ENCODE measurements around the gene GLDN.

The GLDN gene

DNA sequence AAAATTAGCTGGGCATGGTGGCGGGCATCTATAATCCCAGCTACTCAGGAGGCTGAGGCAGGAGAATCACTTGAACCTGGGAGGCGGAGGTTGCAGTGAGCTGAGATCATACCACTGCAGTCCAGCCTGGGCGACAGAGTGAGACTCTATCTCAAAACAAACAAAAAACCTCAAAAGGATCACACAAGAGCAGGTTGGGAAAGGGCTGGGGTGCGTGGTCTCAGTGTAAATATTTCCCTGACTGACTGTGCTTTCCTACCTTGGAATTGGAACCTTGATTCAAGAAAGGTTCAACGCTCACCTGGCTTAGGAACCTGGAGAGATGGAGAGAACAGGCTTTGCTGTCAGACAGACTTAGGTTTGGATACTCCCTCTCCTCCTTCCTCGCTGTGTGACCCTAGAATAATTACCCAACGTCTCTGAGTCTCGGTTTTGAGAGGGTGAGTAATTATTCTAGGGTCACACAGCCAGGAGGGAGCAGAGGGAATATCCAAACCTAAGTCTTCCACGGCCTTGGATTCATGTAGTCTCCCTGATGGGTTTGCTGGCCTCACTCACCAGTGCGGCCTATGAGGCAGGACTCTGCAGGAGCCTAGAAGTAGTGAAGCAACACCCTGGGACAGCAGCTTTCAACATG, 27.7 kb upstream of the GLDN start:
- DNase-seq (ENCODE audit: insufficient read length), result no peak
- TF ChIP-seq POLR2A (IDR thresholded peaks at IDR 0.05; ENCODE audit: low read depth, low read length) (no peak), POLR2AphosphoS5 (IDR thresholded peaks at IDR 0.05; ENCODE audit: low read depth, low read length) (no peak), TAF1 (IDR thresholded peaks at IDR 0.05; ENCODE audit: borderline replicate concordance, low read depth, low read length) (no peak)
- no peak for FAIRE-seq

DNA sequence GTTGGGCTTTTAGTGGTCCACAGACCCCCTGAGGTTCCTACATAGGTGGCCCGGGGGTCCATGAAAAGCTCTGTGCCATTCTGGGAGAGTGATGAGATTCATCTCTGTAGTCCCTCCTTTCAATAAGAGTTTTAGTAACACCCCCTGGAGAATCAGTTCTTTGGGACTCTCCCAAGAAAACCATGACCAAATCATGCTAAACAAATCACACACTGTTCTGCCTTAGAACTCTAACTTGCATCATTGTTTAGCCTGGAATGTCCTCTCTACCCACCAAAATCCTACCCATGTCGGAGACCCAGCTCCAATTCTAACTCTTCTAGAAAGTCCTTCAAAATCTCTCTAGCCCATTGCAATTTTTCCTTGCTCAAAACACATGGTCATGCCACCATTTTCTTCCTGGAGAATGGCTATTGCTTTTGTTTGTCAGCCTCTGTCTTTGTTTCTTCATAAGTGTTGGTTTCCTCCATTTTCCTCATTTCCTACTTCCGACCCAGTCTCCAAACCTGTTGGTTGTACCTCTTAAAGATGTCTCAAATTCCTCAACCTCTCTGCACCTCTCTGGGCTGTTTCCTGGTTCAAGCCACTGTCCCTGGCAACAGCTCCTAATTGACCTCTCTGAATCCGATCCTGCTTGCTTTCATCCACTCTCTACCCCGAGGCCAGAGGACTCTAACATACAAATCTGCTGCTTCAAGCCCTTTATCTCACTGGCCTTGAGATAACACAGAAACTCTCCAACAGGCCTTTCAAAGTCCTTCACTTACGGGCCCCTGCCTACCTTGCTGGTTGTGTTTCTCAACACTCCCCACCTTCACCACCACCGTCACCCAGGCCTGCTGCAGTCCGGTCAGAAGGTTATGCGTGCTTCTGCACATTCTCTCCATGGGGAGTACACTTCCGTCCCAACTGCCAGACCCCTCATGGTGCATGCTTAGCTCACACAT, 26.8 kb upstream of the GLDN start:
- no peak for TF ChIP-seq POLR2A (IDR thresholded peaks at IDR 0.05; ENCODE audit: low read depth, low read length)
- no peak for TF ChIP-seq POLR2AphosphoS5 (IDR thresholded peaks at IDR 0.05; ENCODE audit: low read depth, low read length)
- no peak for TF ChIP-seq TAF1 (IDR thresholded peaks at IDR 0.05; ENCODE audit: borderline replicate concordance, low read depth, low read length)
- DNase-seq (ENCODE audit: insufficient read length) (no peak), FAIRE-seq (no peak)

- no peak for FAIRE-seq
- TF ChIP-seq POLR2AphosphoS5 (IDR thresholded peaks at IDR 0.05; ENCODE audit: low read depth, low read length), result no peak
- TF ChIP-seq TAF1 (IDR thresholded peaks at IDR 0.05; ENCODE audit: borderline replicate concordance, low read depth, low read length), result no peak
- TF ChIP-seq POLR2A (IDR thresholded peaks at IDR 0.05; ENCODE audit: low read depth, low read length), result no peak
- no peak for DNase-seq (ENCODE audit: insufficient read length)
These were observed 25.7 kb upstream of the GLDN start for GRCh38 chr15:51315726-51316125.

GRCh38 chr15:51316636-51317035, 24.8 kb upstream of the GLDN start:
- TF ChIP-seq POLR2AphosphoS5 (IDR thresholded peaks at IDR 0.05; ENCODE audit: low read depth, low read length) (no peak), POLR2A (IDR thresholded peaks at IDR 0.05; ENCODE audit: low read depth, low read length) (no peak), TAF1 (IDR thresholded peaks at IDR 0.05; ENCODE audit: borderline replicate concordance, low read depth, low read length) (no peak)
- no peak for DNase-seq (ENCODE audit: insufficient read length)
- no peak for FAIRE-seq

DNA sequence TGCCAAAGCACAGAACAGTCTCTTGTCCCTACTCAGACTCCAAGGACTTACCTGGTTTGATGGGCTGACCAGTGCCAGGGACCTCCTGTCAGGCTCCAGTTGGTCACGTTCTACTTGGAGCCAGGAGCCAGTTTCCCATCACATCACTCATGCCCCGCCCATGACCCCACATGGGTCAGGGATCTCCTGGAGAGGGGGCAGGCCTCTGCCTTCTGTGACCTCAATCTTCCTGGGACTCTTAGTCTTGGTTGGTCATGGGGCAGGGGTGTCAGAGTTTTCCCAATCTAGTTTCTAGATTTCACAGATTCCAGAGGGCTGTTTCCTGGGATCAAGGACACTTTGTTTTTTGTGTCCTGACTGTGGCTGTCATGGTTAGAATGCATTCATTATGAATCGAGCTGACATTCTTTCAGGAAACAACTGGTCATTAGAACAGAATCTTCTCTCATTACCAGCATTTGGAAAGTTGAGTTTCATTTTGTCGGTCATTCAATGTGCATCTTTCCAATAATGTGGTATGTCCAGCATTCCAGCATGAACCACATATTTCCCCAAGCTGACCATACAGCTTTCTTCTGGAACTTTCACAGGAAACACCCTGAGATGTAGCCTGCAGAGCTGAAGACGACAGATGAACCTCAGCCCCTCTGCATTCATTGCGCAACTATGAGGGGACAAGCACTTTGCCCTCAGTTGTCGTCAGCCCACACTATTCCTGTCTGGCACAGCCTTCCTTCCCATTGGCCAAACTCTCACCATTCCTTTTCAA, 22.9 kb upstream of the GLDN start:
- no peak for FAIRE-seq
- no peak for TF ChIP-seq POLR2AphosphoS5 (IDR thresholded peaks at IDR 0.05; ENCODE audit: low read depth, low read length)
- TF ChIP-seq POLR2A (IDR thresholded peaks at IDR 0.05; ENCODE audit: low read depth, low read length), result no peak
- no peak for TF ChIP-seq TAF1 (IDR thresholded peaks at IDR 0.05; ENCODE audit: borderline replicate concordance, low read depth, low read length)
- DNase-seq (ENCODE audit: insufficient read length), result no peak

GRCh38 chr15:51319539-51319938, 21.9 kb upstream of the GLDN start:
- DNase-seq (ENCODE audit: insufficient read length) (no peak), FAIRE-seq (no peak)
- TF ChIP-seq POLR2AphosphoS5 (IDR thresholded peaks at IDR 0.05; ENCODE audit: low read depth, low read length) (no peak), TAF1 (IDR thresholded peaks at IDR 0.05; ENCODE audit: borderline replicate concordance, low read depth, low read length) (no peak), POLR2A (IDR thresholded peaks at IDR 0.05; ENCODE audit: low read depth, low read length) (no peak)

DNA sequence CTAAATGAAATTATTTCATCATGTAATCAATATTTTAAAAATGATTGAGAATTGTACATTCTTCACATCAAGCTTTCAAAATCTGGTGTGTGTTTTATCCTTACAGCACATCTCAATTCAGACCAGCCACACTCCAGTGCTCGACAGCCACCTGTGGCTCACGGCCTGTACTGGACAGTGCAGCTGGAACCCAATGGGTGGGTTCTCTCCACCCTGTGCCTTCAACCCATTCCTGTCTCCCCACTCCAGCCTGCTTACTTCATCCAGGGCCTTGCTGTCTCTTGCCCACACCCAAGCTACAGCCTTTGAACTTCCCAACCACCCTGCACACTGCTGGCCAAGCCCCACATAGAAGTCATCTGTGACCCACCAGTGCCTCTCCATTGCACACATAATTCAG, 20.6 kb upstream of the GLDN start:
- no peak for TF ChIP-seq POLR2AphosphoS5 (IDR thresholded peaks at IDR 0.05; ENCODE audit: low read depth, low read length)
- DNase-seq (ENCODE audit: insufficient read length) (no peak), FAIRE-seq (no peak)

DNA sequence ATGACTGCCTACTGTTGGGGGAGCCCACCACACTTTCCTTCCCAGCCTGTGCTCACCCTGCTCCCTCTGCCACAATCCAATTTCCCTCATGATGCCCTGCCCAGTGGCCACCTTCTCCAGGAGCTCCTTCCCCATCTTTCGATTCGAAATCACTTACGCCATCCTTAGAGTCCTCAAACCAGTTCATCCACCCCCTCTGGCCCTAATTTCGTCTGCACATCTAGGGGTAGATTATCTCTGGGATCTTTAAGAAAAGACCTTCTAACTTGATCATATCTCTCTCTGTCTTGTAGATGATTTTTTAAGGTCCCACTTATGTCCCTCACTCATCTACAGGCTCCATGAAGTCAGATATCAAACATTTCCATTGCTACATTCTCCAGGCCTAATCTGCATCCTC, 20.1 kb upstream of the GLDN start:
- FAIRE-seq (no peak), DNase-seq (ENCODE audit: insufficient read length) (no peak)
- TF ChIP-seq TAF1 (IDR thresholded peaks at IDR 0.05; ENCODE audit: borderline replicate concordance, low read depth, low read length), result no peak
- TF ChIP-seq POLR2A (IDR thresholded peaks at IDR 0.05; ENCODE audit: low read depth, low read length), result no peak
- TF ChIP-seq POLR2AphosphoS5 (IDR thresholded peaks at IDR 0.05; ENCODE audit: low read depth, low read length), result no peak

GRCh38 chr15:51322621-51323296, 18.7 kb upstream of the GLDN start:
- DNase-seq (ENCODE audit: insufficient read length) (no peak), FAIRE-seq (no peak)
- no peak for TF ChIP-seq POLR2AphosphoS5 (IDR thresholded peaks at IDR 0.05; ENCODE audit: low read depth, low read length)
- no peak for TF ChIP-seq POLR2A (IDR thresholded peaks at IDR 0.05; ENCODE audit: low read depth, low read length)
- TF ChIP-seq TAF1 (IDR thresholded peaks at IDR 0.05; ENCODE audit: borderline replicate concordance, low read depth, low read length), result no peak

DNA sequence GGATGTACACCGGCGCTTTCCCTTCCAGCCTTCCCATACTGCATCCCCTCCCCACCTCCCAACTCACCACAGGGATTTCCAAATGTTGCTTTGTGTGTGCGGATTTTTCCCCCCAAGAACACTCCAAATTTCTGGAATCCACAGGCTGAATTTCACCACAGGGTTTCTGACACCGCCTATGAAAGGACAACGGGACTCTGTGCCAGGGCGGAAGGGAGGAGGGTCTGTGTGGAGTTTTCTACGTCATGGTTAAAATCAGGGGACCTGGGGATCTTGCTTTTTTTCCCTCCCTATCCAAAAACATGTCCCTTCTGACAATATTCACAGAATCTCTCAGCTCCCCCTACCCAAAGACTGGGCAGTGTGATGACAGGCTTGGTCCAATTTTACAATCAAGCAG, 17.7 kb upstream of the GLDN start:
- FAIRE-seq (no peak), DNase-seq (ENCODE audit: insufficient read length) (no peak)
- no peak for TF ChIP-seq TAF1 (IDR thresholded peaks at IDR 0.05; ENCODE audit: borderline replicate concordance, low read depth, low read length)
- TF ChIP-seq POLR2AphosphoS5 (IDR thresholded peaks at IDR 0.05; ENCODE audit: low read depth, low read length), result no peak
- TF ChIP-seq POLR2A (IDR thresholded peaks at IDR 0.05; ENCODE audit: low read depth, low read length), result no peak

- TF ChIP-seq TAF1 (IDR thresholded peaks at IDR 0.05; ENCODE audit: borderline replicate concordance, low read depth, low read length), result no peak
- TF ChIP-seq POLR2A (IDR thresholded peaks at IDR 0.05; ENCODE audit: low read depth, low read length), result no peak
- TF ChIP-seq POLR2AphosphoS5 (IDR thresholded peaks at IDR 0.05; ENCODE audit: low read depth, low read length), result no peak
- FAIRE-seq (no peak), DNase-seq (ENCODE audit: insufficient read length) (no peak)
These were observed 16.3 kb upstream of the GLDN start for GRCh38 chr15:51325167-51325566.
